Measurements from ENCODE around the gene UCN2.
"Not testable (repeated sequence)": the region's sequence is repeated elsewhere in the genome, so short reads cannot be mapped to it uniquely, and the experiment has no call there.

Gene UCN2

DNA sequence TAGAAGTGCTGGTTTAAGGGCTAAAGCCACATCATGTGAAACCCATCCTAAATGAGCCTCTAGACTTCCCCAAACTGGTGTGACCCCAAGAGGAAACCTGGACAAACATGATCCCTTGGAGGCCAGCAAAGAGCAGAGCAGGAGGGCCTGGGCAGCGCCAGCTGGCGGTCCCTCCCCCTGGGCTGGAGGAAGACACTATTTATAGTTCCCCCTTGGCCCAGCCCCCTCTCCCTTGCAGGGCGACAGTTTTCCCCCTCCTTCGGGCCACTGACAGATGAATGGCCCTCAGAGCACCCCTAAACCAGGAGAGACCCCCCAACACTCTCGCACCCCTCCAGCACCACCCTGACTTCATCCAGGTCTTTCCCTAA, 2.9 kb downstream of the UCN2 start:
- DNase-seq: no peak

DNA sequence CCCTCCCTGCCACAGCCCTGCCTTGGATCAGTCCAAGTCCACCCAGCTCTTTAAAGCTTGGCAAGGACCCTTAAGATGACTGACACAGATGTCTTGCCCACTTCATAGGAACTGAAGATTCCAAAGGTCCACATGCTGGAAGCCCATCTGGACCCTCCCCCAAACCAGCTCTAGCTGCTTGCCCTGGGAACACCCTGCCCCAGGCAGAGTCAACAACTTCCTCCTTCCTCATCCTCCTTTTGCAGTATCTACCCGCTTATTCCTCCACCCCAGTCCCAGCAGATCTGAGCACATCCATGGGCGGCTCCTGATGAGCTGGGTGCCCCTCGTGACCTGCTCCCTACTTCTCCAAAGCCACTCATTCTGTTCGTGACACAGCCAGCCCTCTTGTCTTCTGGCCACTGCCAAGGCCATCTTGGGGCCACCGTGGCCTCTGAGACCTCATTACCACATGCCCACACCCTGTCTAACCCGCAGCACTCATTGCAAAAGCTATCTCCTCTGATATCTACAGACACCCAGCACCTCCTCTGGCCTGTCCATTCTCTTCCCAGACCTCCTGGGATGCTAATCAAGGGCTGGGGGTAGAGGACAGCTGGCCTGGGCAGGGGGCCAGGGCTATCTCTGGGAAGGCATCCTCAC, 5.0 kb downstream of the UCN2 start:
- no peak for DNase-seq

DNA sequence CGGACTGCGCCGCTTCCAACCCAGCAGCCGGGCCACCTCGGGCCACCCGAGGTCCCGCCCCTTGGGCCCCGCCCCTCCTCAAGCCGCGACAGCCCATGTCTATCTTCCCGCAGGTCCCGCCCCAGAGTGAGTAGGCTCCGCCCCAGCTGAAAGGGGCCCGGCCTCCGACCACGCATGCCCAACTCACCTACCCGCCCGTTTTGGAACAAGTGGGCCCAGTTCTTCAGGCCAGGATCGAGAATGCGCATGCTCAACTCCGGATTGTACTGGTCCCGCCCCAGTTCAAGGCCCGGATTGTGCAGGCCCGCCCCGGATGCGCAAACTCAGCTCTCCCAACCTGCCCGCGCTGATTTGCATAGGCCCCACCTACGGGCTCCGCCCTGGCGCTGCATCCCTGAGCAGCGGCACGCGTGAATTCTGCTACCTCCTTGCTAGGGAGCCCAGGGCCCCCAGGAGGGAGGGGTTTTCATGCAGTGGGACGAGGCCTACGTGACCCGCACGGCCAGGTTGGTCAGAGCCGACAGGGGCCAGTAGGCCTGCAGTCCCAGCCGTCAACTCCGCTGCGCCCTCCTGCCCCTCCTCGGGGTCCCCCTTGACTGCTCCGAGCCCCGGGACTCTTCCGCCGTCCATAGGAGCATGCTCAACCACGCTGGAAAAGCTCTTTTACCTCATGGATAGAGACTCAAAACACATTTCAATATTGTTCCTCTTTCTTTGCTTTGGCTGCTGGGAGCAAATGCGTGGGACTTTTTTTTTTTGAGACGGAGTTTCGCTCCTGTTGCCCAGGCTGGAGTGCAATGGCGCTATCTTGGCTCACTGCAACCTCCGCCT, 6.6 kb downstream of the UCN2 start, which contains the start of gene PFKFB4:
TSS of gene PFKFB4 (minus strand) at position 8 of the 831 bp plus-strand sequence. CDS start 26 bp downstream, outside the sequence.
- DNase-seq: peak; percentile 100

DNA sequence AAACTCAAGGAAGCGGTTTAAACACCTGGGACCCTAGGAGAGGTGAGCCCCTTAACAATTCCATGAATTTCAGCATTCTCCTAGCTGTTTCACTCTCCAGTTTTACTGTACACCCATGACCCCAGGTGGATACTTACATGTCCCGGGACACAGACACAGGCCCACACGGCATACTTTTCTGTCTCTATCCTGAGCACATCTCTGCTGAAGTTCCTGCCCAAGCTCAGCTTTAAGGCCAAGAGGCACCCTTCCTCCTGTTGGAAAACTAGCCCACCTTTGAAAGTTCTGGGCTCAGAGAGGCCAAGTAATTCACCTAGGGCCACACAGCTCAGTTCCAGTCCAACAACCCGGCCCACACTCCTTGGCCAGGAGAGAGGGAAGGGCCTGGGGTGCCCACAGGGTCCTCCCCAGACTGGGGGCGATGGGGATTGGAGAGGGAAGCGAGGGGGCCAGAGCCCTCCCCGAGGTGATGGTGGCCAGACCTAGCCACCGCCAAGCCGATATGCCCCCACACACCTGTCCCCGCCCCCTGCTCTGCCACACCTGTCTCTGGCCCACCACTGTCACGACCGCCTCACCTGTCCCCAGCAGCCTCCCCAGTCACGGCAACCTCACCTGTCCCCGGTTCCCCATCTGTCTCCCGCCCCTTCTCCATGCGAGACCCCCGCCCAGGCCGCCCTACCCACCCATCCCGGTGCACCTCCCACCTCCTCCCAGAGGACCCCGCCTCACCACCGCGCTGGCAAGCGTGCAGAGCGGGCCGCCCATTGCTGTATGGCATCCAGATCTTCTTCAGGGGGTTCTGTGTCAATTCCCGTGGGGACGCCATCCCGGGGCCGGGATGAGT, 7.4 kb downstream of the UCN2 start:
- no peak for DNase-seq

DNA sequence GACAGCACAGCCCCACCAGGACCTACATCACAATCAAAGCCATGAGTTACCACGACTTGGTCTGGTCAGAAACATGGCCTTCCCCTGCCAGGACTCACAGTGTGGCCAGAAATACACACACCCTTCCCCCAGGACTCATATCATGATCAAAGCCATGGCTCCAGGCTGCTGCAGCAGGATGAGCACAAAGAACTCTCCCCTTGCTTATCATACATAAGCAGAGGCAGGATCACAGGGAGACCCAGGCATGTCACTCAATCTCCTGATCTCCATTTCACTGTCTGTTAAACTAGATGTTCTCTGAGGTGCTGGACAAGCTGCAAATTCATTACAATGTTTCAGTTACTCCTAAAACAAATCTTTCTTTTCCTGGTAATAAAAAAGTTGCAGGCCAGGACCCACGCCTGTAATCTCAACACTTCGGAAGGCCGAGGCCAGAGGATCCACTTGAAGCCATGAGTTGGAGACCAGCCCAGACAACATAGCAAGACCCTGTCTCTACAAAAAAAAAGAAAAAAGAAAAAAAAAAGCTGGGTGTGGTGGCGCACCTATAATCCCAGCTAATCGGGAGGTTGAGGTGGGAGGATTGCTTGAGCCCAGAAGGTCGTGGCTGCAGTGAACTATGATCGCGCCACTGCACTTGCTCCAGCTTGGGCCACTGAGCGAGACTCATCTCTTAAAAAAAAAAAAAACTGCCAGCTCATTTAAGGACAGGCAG, 8.2 kb downstream of the UCN2 start:
- DNase-seq: no peak

DNA sequence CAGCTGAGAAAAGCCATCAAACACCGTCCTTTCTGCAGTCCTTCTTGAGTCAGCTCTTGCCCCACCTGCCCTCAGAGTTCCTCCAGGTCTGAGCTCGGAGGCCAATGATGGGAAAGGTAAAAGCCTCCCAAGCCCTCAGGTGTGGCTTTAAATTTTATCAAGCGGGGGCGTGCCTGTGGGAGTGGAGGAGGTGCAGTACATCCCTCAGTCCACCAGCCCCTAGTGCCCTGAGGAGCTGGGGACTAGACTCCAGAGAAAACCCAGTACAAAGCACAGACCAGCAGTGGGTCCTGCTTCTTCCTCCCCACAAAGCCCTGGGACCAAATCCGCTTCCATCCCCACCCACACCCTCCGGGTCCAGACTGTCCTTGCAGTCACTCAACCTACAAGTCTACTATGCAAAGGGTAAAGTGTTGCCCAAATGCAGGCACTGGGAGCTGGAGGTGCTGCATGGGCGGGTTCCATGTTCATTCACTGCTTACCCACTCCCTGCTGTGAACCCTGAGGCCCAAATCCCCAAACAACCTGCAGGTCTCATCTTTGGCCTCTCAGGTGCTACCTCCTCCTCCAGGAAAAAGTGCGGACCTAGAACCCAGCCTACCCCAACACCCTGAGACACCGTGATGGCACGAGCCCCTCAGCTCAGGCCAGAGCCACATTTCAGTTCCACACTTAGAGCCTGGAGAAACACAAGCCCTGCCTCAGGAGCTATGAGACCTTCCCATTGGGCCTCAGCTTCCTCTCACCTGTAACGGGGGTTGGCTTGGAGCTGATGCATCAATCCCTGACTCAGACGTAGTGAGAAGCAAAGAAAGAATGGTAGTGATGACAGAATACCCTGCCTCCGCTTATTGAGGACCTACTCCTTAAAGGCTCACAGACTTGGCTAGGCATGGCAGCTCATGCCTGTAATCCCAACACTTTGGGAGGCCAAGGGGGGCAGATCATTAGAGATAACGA, 9.4 kb downstream of the UCN2 start:
- no peak for DNase-seq

DNA sequence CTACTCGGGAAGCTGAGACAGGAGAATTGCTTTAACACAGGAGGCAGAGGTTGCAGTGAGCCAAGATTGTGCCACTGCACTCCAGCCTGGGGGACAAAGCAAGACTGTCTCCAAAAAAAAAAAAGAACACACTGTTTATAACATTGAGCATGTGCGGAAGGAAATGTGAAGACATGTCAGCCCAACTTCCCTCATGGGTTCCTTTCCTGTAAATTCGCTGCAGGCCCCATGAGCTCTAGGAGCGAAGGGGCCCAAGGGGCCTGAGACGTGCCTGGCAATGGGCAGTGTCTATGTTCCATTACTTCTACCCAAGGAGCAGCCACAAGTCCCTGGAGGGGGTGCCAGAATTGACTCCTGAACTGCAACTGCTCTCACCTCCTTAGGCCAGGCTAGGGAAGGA, 10.2 kb downstream of the UCN2 start:
- DNase-seq: no peak

DNA sequence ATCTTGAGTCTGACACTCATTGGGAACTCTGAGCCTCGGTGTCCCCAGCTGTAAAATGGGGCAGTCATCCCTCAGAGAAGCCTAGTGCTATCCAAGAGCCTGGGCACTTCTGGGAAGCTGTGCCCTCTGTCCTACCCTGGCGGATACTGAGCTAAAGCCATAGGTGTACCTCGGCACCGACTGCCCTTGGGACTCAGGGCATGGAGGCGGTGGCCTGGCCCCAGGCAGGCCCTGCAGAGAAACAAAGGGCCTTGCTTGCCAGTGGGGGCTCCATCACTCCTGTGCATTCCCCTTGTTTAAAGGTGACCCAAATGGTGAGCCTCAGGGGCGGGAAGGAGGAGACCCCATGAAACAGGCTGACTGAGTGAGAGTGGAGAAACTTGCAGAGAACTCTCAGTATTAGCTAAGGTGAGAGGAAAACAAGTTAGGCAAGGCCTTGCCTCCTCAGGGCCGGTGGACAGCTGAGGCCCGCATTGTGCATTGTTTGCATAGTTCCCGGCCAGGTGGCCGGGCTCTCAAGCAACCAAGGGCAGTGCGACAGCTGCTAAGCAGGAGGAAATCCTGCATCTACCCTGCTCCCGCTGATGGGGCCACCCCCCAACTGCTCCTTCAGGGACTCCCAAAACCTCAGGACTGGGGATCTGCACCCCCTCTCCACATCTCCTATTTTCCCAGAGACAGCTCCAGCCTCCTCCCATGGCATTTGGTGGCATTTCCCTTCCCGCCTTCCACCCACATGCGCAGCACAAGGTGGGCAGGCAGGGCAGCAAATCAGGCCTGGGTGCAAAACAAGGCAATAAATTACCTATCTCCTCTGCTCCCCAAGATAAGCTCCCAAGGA, 11.2 kb downstream of the UCN2 start:
- no peak for DNase-seq

DNA sequence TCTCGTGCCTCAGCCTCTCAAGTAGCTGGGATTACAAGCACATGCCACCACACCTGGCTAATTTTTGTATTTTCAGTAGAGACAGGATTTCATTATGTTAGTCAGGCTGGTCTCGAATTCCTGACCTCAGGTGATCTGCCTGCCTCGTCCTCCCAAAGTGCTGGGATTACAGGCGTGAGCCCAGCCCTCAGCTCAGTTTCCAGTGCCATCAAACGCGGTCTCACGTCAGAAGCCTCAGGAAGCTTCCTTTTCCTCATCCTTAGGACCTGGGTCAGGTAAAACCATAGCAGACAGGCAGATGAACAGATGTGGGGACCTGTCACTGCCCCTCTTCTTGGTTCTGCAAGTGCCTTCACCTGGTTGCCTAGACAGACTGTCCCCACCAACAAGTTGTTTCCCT, 11.9 kb downstream of the UCN2 start:
- not testable (repeated sequence) for DNase-seq

DNA sequence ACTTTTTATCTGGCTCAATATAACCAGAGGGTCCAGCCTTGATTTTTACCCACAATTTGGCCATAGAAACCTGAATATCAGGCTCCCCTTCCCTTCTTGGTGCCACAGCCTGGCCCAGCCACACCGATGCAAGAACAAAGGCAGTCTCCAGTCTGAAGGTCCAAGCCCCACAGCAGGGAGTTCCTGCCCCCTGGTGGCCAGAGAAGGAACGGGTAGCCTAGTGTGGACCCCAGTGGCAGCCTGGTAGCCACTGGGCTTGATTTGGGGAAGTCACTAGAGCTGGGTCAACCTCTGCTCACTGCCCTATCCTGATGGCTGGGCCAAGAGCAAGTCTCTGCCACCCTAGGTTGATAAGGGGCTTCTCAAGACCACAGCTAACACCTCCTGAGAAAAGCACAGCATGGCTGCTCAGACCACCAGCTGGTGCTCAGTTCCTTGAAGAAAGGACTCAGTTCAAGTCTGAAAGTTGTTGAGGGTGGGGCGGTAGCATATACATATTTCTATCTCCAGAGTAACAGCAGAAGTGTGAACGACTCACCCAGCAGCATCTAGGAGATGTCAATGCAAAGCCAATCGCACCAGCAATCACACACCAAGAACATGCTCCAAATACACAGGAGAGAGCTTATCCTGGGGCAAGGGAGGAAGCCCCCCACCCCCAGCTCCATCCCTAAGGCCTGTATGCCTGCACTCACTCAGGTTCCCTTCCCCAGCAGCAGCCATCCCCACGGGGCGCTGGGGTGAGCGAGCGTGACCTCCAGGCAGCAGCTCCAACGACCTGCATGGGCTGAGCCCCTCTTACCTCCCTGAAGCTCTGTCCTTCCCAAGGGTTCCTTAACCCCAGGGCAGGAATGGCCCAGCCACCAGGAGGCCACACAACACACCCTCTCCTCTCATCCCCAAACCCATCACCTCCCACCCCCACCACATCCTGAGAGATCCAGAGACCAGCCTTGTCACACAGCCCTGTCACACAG, 14.6 kb downstream of the UCN2 start:
- DNase-seq: peak; percentile 71

DNA sequence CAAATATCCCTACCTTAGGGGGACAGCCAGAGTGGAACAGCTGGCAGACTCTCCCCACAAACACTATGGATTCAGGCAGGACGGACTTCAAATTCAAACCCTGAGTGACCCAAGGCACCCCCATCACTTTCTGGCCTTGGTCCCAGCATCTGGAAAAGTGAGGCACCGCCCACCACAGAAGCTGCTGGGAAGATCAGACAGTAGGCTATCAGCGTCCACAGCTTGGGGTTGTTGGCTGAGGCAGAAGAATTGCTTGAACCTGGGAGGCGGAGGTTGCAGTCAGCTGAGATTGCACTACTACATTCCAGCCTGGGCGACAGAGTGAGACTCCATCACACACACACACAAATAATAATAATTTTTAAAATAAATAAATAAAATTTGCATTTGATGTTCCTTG, 15.5 kb downstream of the UCN2 start:
- no peak for DNase-seq

DNA sequence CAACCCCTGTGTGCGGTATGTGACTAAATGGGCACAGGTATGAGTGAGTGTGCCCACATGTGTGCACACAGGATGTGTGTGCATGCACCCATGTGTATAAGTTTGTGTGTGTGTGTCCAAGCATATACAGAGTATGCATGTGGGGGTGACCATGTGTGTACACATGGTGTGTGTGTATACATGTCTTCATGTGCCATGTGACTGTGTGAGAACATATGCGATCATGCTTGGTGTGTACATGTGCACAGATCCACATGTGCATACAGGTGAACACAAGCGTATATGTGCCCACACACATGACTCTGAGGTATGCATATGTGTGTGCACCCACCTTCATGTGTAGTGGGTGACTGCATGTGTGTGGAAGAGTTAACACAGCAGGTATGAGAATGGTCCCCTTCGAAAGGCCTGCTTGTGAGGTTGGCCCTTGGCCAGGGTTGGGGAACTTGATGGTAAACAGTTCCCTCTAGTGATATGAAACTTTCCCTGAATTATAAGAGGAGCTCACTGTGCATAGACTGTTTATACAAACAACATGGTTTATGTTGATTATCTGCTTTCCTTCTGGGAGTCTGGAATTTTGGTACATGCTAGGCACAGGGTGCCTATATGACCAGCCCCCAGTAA, 17.3 kb downstream of the UCN2 start:
- no peak for DNase-seq

DNA sequence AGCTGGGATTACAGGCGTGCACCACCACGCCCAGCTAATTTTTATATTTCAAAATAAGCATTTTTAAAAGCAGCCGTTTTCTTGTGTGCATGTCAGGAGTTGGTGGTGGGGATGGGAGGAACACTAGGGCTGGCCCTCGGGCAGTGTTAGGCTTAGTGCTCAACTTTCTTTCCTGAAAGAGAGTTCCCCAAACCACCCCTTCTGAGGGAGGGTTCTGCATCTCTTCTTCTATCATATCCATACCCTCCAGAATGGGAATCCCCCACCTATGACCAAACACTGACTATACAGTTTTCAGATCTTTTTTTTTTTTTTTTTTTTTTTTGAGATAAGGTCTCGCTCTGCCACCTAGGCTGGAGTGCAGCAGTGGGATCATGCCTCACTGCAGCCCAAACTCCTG, 19.4 kb downstream of the UCN2 start:
- no peak for DNase-seq

DNA sequence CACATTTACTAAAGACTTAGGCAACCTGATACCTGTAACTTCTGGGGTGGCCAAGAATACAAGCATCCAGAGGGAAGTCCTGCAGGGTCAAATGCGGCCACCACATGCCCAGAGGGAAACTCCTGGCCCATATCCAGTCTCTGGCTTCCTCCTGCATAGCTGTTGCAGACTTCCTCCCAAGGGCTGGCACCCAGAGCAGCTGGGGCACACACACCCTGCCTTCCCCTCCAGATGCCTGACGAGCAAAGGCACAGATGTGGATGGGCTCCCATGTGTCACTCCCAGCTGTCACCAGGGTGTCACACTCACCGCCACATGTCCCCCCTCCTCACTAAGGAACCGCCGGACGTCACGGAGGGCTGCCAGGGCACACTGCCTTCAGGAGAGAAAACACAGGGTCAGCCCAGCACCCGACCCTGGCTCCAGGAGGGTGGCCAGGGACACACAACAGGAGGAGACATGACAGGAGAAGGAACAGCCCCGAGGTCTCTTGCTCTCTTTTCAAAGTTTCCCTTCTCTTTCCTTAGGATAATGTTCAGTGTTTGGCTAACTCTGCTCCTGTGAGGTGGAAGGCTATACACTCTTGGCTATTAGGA, 20.2 kb downstream of the UCN2 start:
- DNase-seq: no peak

DNA sequence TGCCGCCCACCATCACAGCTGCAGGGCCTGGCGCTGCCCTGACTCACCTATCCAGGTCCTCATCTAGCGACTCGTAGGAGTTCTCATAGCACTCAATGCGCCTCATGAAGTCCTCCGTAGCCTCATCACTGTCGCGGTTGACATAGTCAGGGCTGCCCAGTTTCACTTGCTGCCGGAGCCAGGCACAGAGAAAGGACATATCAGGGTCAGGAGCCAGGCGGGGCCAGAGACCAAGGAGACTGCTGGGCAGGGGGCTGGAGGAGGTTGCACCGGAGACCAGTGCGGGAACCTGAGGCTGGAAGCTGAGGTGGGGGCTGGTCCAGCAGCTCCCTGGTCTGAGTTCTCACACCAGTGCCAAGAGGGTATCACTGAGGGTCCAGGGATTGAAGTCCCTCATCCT, 25.1 kb downstream of the UCN2 start:
- DNase-seq: no peak

DNA sequence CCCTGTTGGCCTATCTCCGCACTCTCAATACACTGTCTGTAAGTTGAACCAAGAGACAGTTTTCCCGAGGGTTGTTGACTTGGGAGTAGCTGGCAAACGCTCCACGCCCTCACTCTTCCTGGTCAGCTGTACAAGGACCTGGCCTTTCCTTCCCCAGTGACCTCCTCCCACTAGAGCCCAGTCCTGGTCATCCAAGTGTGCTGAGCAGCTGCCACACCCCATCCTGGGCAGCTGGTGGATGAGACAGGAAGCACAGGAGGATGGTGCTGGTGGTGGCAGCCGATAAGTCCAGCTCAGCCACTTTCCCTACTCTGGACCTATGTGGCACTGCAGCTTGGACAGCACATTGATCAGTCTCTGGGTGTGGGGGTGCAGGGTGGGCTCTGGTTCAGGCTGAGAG, 26.8 kb downstream of the UCN2 start:
- DNase-seq: no peak

DNA sequence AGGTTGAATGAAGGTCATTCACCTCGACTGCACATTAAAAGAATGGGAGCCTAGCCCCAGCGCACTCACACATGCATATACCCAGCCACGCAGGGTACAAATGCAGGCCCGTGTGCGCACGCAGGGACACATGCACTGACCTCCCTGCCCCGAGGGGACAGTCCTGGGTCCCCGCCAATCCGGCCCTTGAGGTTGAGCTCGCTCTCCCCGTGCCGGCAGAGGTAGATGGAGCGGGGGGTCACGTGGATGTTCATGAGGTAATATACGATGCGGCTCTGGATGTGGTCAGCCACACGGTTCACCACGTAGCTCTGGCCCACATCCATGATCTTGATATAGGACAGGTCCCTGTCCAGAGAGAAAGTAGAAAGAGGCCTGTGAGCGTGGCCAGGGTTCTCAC, 27.5 kb downstream of the UCN2 start:
- DNase-seq: no peak

DNA sequence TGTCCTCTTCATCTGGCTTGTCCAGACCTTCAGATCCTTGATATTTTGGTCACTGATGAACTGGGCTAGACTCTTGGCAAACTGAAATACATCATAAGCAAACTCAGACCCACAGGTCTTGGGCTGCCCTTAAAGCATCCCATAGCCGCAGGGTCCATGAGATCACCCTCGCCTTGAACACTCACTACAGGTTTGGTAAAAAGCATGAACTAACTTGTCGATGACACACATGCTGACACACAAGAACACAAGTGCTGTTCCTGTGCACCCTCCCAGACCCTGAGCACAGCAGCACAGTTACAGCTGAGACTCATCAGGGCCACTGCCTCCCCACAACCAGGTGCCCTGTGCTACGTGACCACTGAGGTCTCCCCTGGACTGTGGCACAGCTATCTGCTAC, 28.0 kb downstream of the UCN2 start:
- no peak for DNase-seq

DNA sequence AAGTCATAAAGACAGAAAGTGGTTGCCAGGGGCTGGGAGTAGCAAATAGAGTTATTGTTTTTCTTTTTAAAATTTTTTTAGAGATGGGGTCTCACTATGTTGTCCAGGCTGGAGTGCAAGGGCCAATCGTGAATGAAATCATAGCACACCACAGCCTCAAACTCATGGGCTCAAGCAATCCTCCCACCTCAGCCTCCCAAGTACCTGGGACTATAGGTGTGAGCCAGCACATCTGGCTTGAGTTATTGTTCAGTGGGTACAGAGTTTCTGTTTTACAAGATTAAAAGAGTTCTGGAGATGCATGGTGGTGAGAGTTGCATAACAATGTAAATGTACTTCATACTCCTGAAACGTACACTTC, 30.6 kb downstream of the UCN2 start:
- no peak for DNase-seq
